Body of pancreas (tissue), 4 donors: Measurements from ENCODE around the gene ANKMY1. TPM values are rescaled to one million over a fixed set of nuclear protein-coding genes. Genes with fewer than 3 reads are reported as not detected.
"Not testable (repeated sequence)": the region's sequence is repeated elsewhere in the genome, so short reads cannot be mapped to it uniquely, and the experiment has no call there.

Experiments
- ATAC-seq: fragments of 150-250 bp; one replicate; pipeline ENCODE4 v1.9.1; 2016
- DNase-seq, 4 donors: peaks; one replicate each; pipeline ENCODE4 v3.0.0-alpha.2; 2019
- H3K27ac ChIP-seq, 4 donors: fragments of 200-600 bp; sonication (generic); 1 replicate in 3 of 4; 2 replicates in 1 of 4; pipeline versions ENCODE4 v1.5.1 to v1.6.1; 2016 to 2019; ENCODE audit warnings: mild to moderate bottlenecking in 1 of 4, mixed read lengths in 1 of 4, moderate library complexity in 1 of 4
- H3K27me3 ChIP-seq, 2 donors: fragments of 200-600 bp; sonication (generic); one replicate each; pipeline ENCODE4 v1.6.0; 2016; ENCODE audit warnings: mild to moderate bottlenecking in 1 of 2
- H3K36me3 ChIP-seq, 2 donors: fragments of 200-600 bp; sonication (generic); replicated peaks in 1 of 2; 2 replicates each; pipeline ENCODE4 v1.5.1; 2016; ENCODE audit warnings: low read depth in 2 of 2; ENCODE audit not compliant: insufficient read depth in 1 of 2
- H3K4me1 ChIP-seq: fragments of 200-600 bp; sonication (generic); one replicate; pipeline ENCODE4 v1.6.0; 2016
- H3K4me3 ChIP-seq, 2 donors: fragments of 200-600 bp; sonication (generic); 1 replicate in 1 of 2; 2 replicates in 1 of 2; pipeline ENCODE4 v1.5.1; 2016 to 2019
- H3K9me3 ChIP-seq, 3 donors: fragments of 200-600 bp; sonication (generic); 1 replicate in 2 of 3; 2 replicates in 1 of 3; pipeline ENCODE4 v1.5.1; 2016
- CTCF ChIP-seq, 7 experiments: fragments of 450-650 bp in 4 of 7; fragments of 200-600 bp in 3 of 7; sonication (generic) in 3 of 7; IDR thresholded peaks; one replicate each; pipeline ENCODE4 v1.5.1; 2016 to 2019; ENCODE audit warnings: antibody characterized with exemption in 7 of 7
- POLR2A ChIP-seq, 3 donors: fragments of 450-650 bp; IDR thresholded peaks; one replicate each; pipeline ENCODE4 v1.6.1; 2016; ENCODE audit warnings: antibody characterized with exemption in 3 of 3, mild to moderate bottlenecking in 2 of 3
- WGBS, 2 donors: methylation state at CpG; one replicate each; pipeline ENCODE4 v1.1.5; 2017; 5-methylcytosine and 5-hydroxymethylcytosine counted together
- intact Hi-C: fragments of 100-400 bp; cut with DNase I; formaldehyde crosslinking; loops from one replicate; pipeline ENCODE4 v1.15.1; 2023
- total RNA-seq, 2 donors: library from RNA; depleted of rRNA; stranded (reverse); fragments of >200 nt; gene quantifications; one replicate each; pipeline ENCODE4 v1.1.0, GENCODE V29; 2016

ANKMY1 gene
- total RNA-seq, 2 donors from 2014 or later: 17.9 to 26.0 TPM

- Histone ChIP-seq H3K27me3 (no peaks in the 10 kb centered on the region), H3K36me3 (no peaks in the 10 kb centered on the region), H3K4me1 (no peaks in the 10 kb centered on the region), H3K9me3 (no peaks in the 10 kb centered on the region), H3K4me3 (no peak overlapping the region), H3K27ac (no peak overlapping the region)
- TF ChIP-seq POLR2A (IDR thresholded peaks at IDR 0.05): no peak
- no peak for TF ChIP-seq CTCF (IDR thresholded peaks at IDR 0.05)
- DNase-seq (no peak), ATAC-seq (no peak)
- intact Hi-C loops: no loop called here
Measured at GRCh38 chr2:240539906-240540305, 17.9 kb downstream of the ANKMY1 start.

- WGBS, 2 donors: 96 to 97% methylated on average over 17 of the region's 17 CpGs
- H3K4me1 ChIP-seq, H3K27ac ChIP-seq, intact Hi-C loops, H3K9me3 ChIP-seq, H3K36me3 ChIP-seq, ATAC-seq, H3K27me3 ChIP-seq, H3K4me3 ChIP-seq, DNase-seq: not testable (repeated sequence)
Measured at GRCh38 chr2:240539101-240539500, 18.7 kb downstream of the ANKMY1 start.

GRCh38 chr2:240538031-240538780 is 19.6 kb downstream of the ANKMY1 start:
- 93 to 97% methylated on average over 21 to 30 of the region's 43 CpGs for WGBS, 2 donors
- H3K4me3 ChIP-seq: no peak overlapping the region
- no peak for ATAC-seq
- H3K27ac ChIP-seq: no peak overlapping the region
- H3K36me3 ChIP-seq: no peaks in the 10 kb centered on the region
- TF ChIP-seq POLR2A (IDR thresholded peaks at IDR 0.05): no peak
- TF ChIP-seq CTCF (IDR thresholded peaks at IDR 0.05): no peak
- DNase-seq: no peak
- no peaks in the 10 kb centered on the region for H3K4me1 ChIP-seq
- H3K9me3 ChIP-seq: no peaks in the 10 kb centered on the region
- H3K27me3 ChIP-seq: no peaks in the 10 kb centered on the region
- intact Hi-C loops: no loop called here

GRCh38 chr2:240532031-240532775 is 25.6 kb downstream of the ANKMY1 start:
- H3K27ac ChIP-seq: no peak overlapping the region
- ATAC-seq (no peak), DNase-seq (no peak)
- 93% methylated on average over 1 of the region's 1 CpG for WGBS, 2 donors
- no peaks in the 10 kb centered on the region for H3K27me3 ChIP-seq
- H3K36me3 ChIP-seq: no peaks in the 10 kb centered on the region
- intact Hi-C loops: no loop called here
- no peaks in the 10 kb centered on the region for H3K4me1 ChIP-seq
- H3K9me3 ChIP-seq: peaks cover 0 to 13% (median 0%) of the 10 kb centered on the region in 3 donors
- no peak overlapping the region for H3K4me3 ChIP-seq
- no peak for TF ChIP-seq POLR2A (IDR thresholded peaks at IDR 0.05)
- no peak for TF ChIP-seq CTCF (IDR thresholded peaks at IDR 0.05)

GRCh38 chr2:240531038-240531437 is 26.8 kb downstream of the ANKMY1 start:
- no peak for DNase-seq
- intact Hi-C loops: no loop called here
- 97 to 98% methylated on average over 5 of the region's 5 CpGs for WGBS, 2 donors

More at GRCh38 chr2:240531038-240531437, 26.8 kb downstream of the ANKMY1 start:
- Histone ChIP-seq H3K27ac (no peak overlapping the region), H3K36me3 (no peaks in the 10 kb centered on the region), H3K4me1 (no peaks in the 10 kb centered on the region), H3K27me3 (no peaks in the 10 kb centered on the region), H3K4me3 (no peak overlapping the region), H3K9me3 (peaks cover 0 to 13% (median 0%) of the 10 kb centered on the region in 3 donors)
- no peak for TF ChIP-seq CTCF (IDR thresholded peaks at IDR 0.05)
- no peak for TF ChIP-seq POLR2A (IDR thresholded peaks at IDR 0.05)
- ATAC-seq: no peak
